Endothelial cell (in vitro differentiated cells): Measurements from ENCODE around the gene PTPRQ. TPM values are rescaled to one million over a fixed set of nuclear protein-coding genes. Genes with fewer than 3 reads are reported as not detected.

Experiments
- DNase-seq: peaks from one replicate; pipeline ENCODE4 v3.0.0; 2021; ENCODE audit warnings: low spot score
- H3K27ac Mint-ChIP-seq: one replicate; pipeline ENCODE4 v1.8.0; 2021; ENCODE audit warnings: mixed read lengths, inconsistent platforms; ENCODE audit not compliant: unreplicated experiment
- H3K27me3 Mint-ChIP-seq: one replicate; pipeline ENCODE4 v1.8.0; 2021; ENCODE audit warnings: mild to moderate bottlenecking, moderate library complexity, mixed read lengths, inconsistent platforms; ENCODE audit not compliant: unreplicated experiment
- H3K36me3 Mint-ChIP-seq: one replicate; pipeline ENCODE4 v1.8.0; 2021; ENCODE audit warnings: mild to moderate bottlenecking, low read depth, mixed read lengths, inconsistent platforms; ENCODE audit not compliant: unreplicated experiment
- H3K4me1 Mint-ChIP-seq: one replicate; pipeline ENCODE4 v1.8.0; 2021; ENCODE audit warnings: mild to moderate bottlenecking, mixed read lengths, inconsistent platforms; ENCODE audit not compliant: unreplicated experiment
- H3K4me3 Mint-ChIP-seq: one replicate; pipeline ENCODE4 v1.8.0; 2021; ENCODE audit warnings: mild to moderate bottlenecking, mixed read lengths, inconsistent platforms; ENCODE audit not compliant: unreplicated experiment
- H3K9me3 Mint-ChIP-seq: one replicate; pipeline ENCODE4 v1.8.0; 2021; ENCODE audit warnings: mixed read lengths, inconsistent platforms; ENCODE audit not compliant: unreplicated experiment
- CTCF ChIP-seq: fragments of 200-600 bp; sonication (generic); IDR thresholded peaks from one replicate; pipeline ENCODE4 v1.5.0; 2021; ENCODE audit warnings: antibody characterized with exemption; ENCODE audit not compliant: unreplicated experiment
- total RNA-seq: library from RNA; stranded (reverse); fragmentation: NEBNext Ultra II Directional; extraction: Animal tissue kit (Norgen Biotek cat#: 25700); gene quantifications from one replicate; pipeline ENCODE4 v1.2.1, GENCODE V29; 2021; ENCODE audit not compliant: unreplicated experiment

PTPRQ gene
- total RNA-seq, 1 donor from 2014 or later, result not detected

GRCh38 chr12:80679346-80680131 is 235.5 kb downstream of the PTPRQ start:
- Mint-ChIP-seq H3K36me3 (no peaks in the 10 kb centered on the region), H3K4me1 (peaks cover 3% of the 10 kb centered on the region), H3K27me3 (no peaks in the 10 kb centered on the region), H3K27ac (no peak overlapping the region), H3K4me3 (no peak overlapping the region), H3K9me3 (no peaks in the 10 kb centered on the region)
- no peak for TF ChIP-seq CTCF
- DNase-seq, result no peak

GRCh38 chr12:80681287-80681686 is 237.3 kb downstream of the PTPRQ start:
- Mint-ChIP-seq H3K9me3 (no peaks in the 10 kb centered on the region), H3K27me3 (no peaks in the 10 kb centered on the region), H3K36me3 (no peaks in the 10 kb centered on the region), H3K27ac (no peak overlapping the region), H3K4me1 (peaks cover 3% of the 10 kb centered on the region), H3K4me3 (no peak overlapping the region)
- TF ChIP-seq CTCF, result no peak
- no peak for DNase-seq

- no peaks in the 10 kb centered on the region for H3K27me3 Mint-ChIP-seq
- no peak for DNase-seq
- H3K27ac Mint-ChIP-seq, result no peak overlapping the region
- H3K36me3 Mint-ChIP-seq, result no peaks in the 10 kb centered on the region
- no peak for TF ChIP-seq CTCF
- H3K4me1 Mint-ChIP-seq, result peaks cover 3% of the 10 kb centered on the region
- no peaks in the 10 kb centered on the region for H3K9me3 Mint-ChIP-seq
- H3K4me3 Mint-ChIP-seq, result no peak overlapping the region
These were observed 237.8 kb downstream of the PTPRQ start for GRCh38 chr12:80681786-80682185.

GRCh38 chr12:80684077-80684495 is 240.1 kb downstream of the PTPRQ start:
- DNase-seq, result no peak
- Mint-ChIP-seq H3K27me3 (no peaks in the 10 kb centered on the region), H3K4me3 (no peak overlapping the region), H3K27ac (no peak overlapping the region), H3K9me3 (no peaks in the 10 kb centered on the region), H3K4me1 (peaks cover 3% of the 10 kb centered on the region), H3K36me3 (no peaks in the 10 kb centered on the region)
- no peak for TF ChIP-seq CTCF

- Mint-ChIP-seq H3K27me3 (no peaks in the 10 kb centered on the region), H3K36me3 (no peaks in the 10 kb centered on the region), H3K4me3 (no peak overlapping the region), H3K27ac (no peak overlapping the region), H3K9me3 (no peaks in the 10 kb centered on the region), H3K4me1 (peaks cover 4% of the 10 kb centered on the region)
- no peak for DNase-seq
- no peak for TF ChIP-seq CTCF
These were observed 246.1 kb downstream of the PTPRQ start for GRCh38 chr12:80690090-80690489.
